IMR-90 (cell line): ENCODE results near the gene SDCCAG8. TPM values are rescaled to one million over a fixed set of nuclear protein-coding genes. Genes with fewer than 3 reads are reported as not detected.

Experiments used
- ATAC-seq: fragments of 200-7000 bp; cut with Tn5 transposase; 2 replicates; pipeline ENCODE4 v1.9.1; 2020; ENCODE audit warnings: low read depth, mild to moderate bottlenecking, moderate library complexity
- BruUV-seq: library from RNA; stranded (reverse); fragments of 400-500 nt; replicated peaks from 2 replicates; lab custom pipeline; 2021; lab: Mats Ljungman, UMichigan
- CTCF ChIA-PET: fragments of 300-600 bp; formaldehyde crosslinking; extraction: SDS; loops from one replicate; lab custom pipeline; 2021; ENCODE audit warnings: antibody characterized with exemption; lab: Yijun Ruan, JAX
- POLR2A ChIA-PET: fragments of 300-600 bp; sonication (Branson Sonifier 250); formaldehyde crosslinking; loops from one replicate; lab custom pipeline; 2022; ENCODE audit warnings: antibody characterized with exemption; ENCODE audit not compliant: unreplicated experiment; lab: Charles Lee
- DNase-seq: peaks from one replicate; pipeline ENCODE4 v3.0.0; 2013
- H2AFZ ChIP-seq: replicated peaks from 2 replicates; pipeline ENCODE3; 2013; ENCODE audit warnings: low read length, mild to moderate bottlenecking; ENCODE audit not compliant: poor library complexity
- H2AK5ac ChIP-seq: 2 replicates; pipeline ENCODE4 v1.6.1; 2013; ENCODE audit warnings: low read depth, low read length, inconsistent platforms
- H2AK9ac ChIP-seq: replicated peaks from 2 replicates; pipeline ENCODE3; 2013; ENCODE audit warnings: mild to moderate bottlenecking, low read depth, low read length, moderate library complexity; ENCODE audit not compliant: poor library complexity
- H2BK120ac ChIP-seq: 2 replicates; pipeline ENCODE4 v1.6.1; 2013; ENCODE audit warnings: low read depth, low read length, inconsistent platforms
- H2BK15ac ChIP-seq: 3 replicates; pipeline ENCODE4 v1.6.1; 2013; ENCODE audit warnings: low read depth, low read length, inconsistent platforms
- H2BK20ac ChIP-seq: 2 replicates; pipeline ENCODE4 v1.6.1; 2013; ENCODE audit warnings: low read depth, mild to moderate bottlenecking, inconsistent platforms, low read length, moderate library complexity
- H2BK5ac ChIP-seq: 2 replicates; pipeline ENCODE4 v1.6.1; 2013; ENCODE audit warnings: mild to moderate bottlenecking, low read depth, low read length, inconsistent platforms; ENCODE audit not compliant: poor library complexity, severe bottlenecking
- H3K14ac ChIP-seq: replicated peaks from 2 replicates; pipeline ENCODE4 v1.6.1; 2013; ENCODE audit warnings: low read depth, low read length, inconsistent platforms
- H3K18ac ChIP-seq: 2 replicates; pipeline ENCODE4 v1.6.1; 2013; ENCODE audit warnings: low read depth, low read length, control low read depth
- H3K23ac ChIP-seq: 2 replicates; pipeline ENCODE4 v1.6.1; 2013; ENCODE audit warnings: low read depth, low read length, inconsistent platforms
- H3K27ac ChIP-seq: 2 replicates; pipeline ENCODE4 v1.5.1; 2013; ENCODE audit warnings: mild to moderate bottlenecking, control low read depth, low read length; ENCODE audit not compliant: insufficient read depth
- H3K27me3 ChIP-seq: 2 replicates; pipeline ENCODE4 v1.6.1; 2013; ENCODE audit warnings: low read length; ENCODE audit not compliant: control insufficient read depth, insufficient read depth
- H3K36me3 ChIP-seq: 2 replicates; pipeline ENCODE4 v1.6.1; 2013; ENCODE audit warnings: low read length, mixed read lengths; ENCODE audit not compliant: control insufficient read depth, insufficient read depth
- H3K4ac ChIP-seq: 2 replicates; pipeline ENCODE4 v1.6.1; 2013; ENCODE audit warnings: low read depth, low read length, inconsistent platforms
- H3K4me1 ChIP-seq: 2 replicates; pipeline ENCODE4 v1.6.1; 2013; ENCODE audit warnings: low read length, mixed read lengths; ENCODE audit not compliant: control insufficient read depth, insufficient read depth
- H3K4me2 ChIP-seq: 2 replicates; pipeline ENCODE4 v1.6.1; 2013; ENCODE audit warnings: low read depth, mild to moderate bottlenecking, control low read depth, low read length, moderate library complexity
- H3K4me3 ChIP-seq: 2 replicates; pipeline ENCODE4 v1.5.1; 2013; ENCODE audit warnings: low read depth, mild to moderate bottlenecking, control low read depth, low read length, moderate library complexity; ENCODE audit not compliant: insufficient read depth
- H3K56ac ChIP-seq: 2 replicates; pipeline ENCODE4 v1.6.1; 2013; ENCODE audit warnings: low read length, inconsistent platforms; ENCODE audit not compliant: insufficient read depth; ENCODE audit errors: extremely low read depth
- H3K79me1 ChIP-seq, 2 experiments: 2 replicates each; pipeline ENCODE4 v1.6.1; 2013; ENCODE audit warnings: low read length in 2 of 2, inconsistent platforms in 1 of 2, low read depth in 1 of 2
- H3K9ac ChIP-seq: 2 replicates; pipeline ENCODE4 v1.6.1; 2013; ENCODE audit warnings: low read depth, low read length, control low read depth
- H3K9me1 ChIP-seq: 2 replicates; pipeline ENCODE4 v1.6.1; 2013; ENCODE audit warnings: low read length, inconsistent platforms; ENCODE audit not compliant: insufficient read depth
- H3K9me3 ChIP-seq: 2 replicates; pipeline ENCODE4 v1.6.1; 2013; ENCODE audit warnings: low read length; ENCODE audit not compliant: control insufficient read depth, insufficient read depth
- H4K20me1 ChIP-seq: 2 replicates; pipeline ENCODE4 v1.6.1; 2013; ENCODE audit warnings: low read length, inconsistent platforms; ENCODE audit not compliant: insufficient read depth
- H4K5ac ChIP-seq: 2 replicates; pipeline ENCODE4 v1.6.1; 2013; ENCODE audit warnings: mild to moderate bottlenecking, low read depth, low read length, control low read depth
- H4K8ac ChIP-seq, 2 experiments: 2 replicates each; pipeline ENCODE4 v1.6.1; 2013; ENCODE audit warnings: low read depth in 2 of 2, low read length in 2 of 2, control low read depth in 1 of 2, inconsistent platforms in 1 of 2
- H4K91ac ChIP-seq: 2 replicates; pipeline ENCODE4 v1.6.1; 2013; ENCODE audit warnings: low read depth, low read length, inconsistent platforms; ENCODE audit not compliant: insufficient read depth
- MAFK ChIP-seq: IDR thresholded peaks from 2 replicates; pipeline ENCODE4 v1.6.1; 2012; ENCODE audit warnings: low read depth, low read length, improper control_type of control experiment
- NFE2L2 ChIP-seq: fragments of 150-350 bp; IDR thresholded peaks from 2 replicates; pipeline ENCODE4 v1.6.1; 2016; ENCODE audit warnings: low read depth, mild to moderate bottlenecking, low read length
- RCOR1 ChIP-seq: IDR thresholded peaks from 2 replicates; pipeline ENCODE4 v1.6.1; 2012; ENCODE audit warnings: mild to moderate bottlenecking, low read length, improper control_type of control experiment; ENCODE audit not compliant: insufficient replicate concordance
- WGBS, 2 experiments: methylation state at CpG; one replicate each; pipeline versions ENCODE4 v1.1.5 to v1.1.7; 2013; ENCODE audit warnings: missing lambda C conversion rate in 2 of 2; ENCODE audit not compliant: insufficient read length in 1 of 2; ENCODE audit errors: extremely low coverage in 2 of 2; 5-methylcytosine and 5-hydroxymethylcytosine counted together
- dilution Hi-C: fragments of 300-500 bp; cut with HindIII; formaldehyde crosslinking; loops from one replicate; pipeline ENCODE4 v1.14.3; 2018; ENCODE audit warnings: low sequenced_read_pairs; ENCODE audit not compliant: unreplicated experiment
- in situ Hi-C: fragments of 300-500 bp; cut with MboI; formaldehyde crosslinking; loops from 3 replicates; pipeline ENCODE4 v1.14.3; 2019; ENCODE audit warnings: low sequenced_read_pairs, inconsistent platforms, mixed read lengths
- intact Hi-C: fragments of 100-400 bp; cut with micrococcal nuclease; formaldehyde crosslinking; loops from 2 replicates; pipeline ENCODE4 v1.10.0; 2022
- polyA plus RNA-seq, 3 experiments: library from polyadenylated mRNA; depleted of rRNA; stranded (reverse); fragments of >200 nt; gene quantifications; 2 replicates each; pipeline ENCODE4 v1.2.3, GENCODE V29; 2012; ENCODE audit warnings: low replicate concordance in 1 of 3
- total RNA-seq: library from RNA; depleted of rRNA; stranded (reverse); fragments of >200 nt; gene quantifications from 2 replicates; pipeline ENCODE4 v1.2.3, GENCODE V29; 2012
- TF ChIP-seq, protein P1 (sequence below): fragments of 150-350 bp; IDR thresholded peaks from 2 replicates; pipeline ENCODE4 v1.6.1; 2016; ENCODE audit warnings: low read depth, mild to moderate bottlenecking, low read length, moderate library complexity, borderline replicate concordance
- TF ChIP-seq, protein P2 (sequence below): fragments of 150-350 bp; IDR thresholded peaks from 2 replicates; pipeline ENCODE4 v1.6.1; 2017; ENCODE audit warnings: mild to moderate bottlenecking, antibody characterized with exemption, low read length, low read depth
- TF ChIP-seq, protein P3 (sequence below): conservative IDR thresholded peaks from 2 replicates; pipeline ENCODE4 v1.5.1; 2012; ENCODE audit warnings: mild to moderate bottlenecking, low read depth, low read length, improper control_type of control experiment

Gene SDCCAG8
- total and polyA plus RNA-seq, 2 of the 4 experiments (the other 2 are of a cell fraction), result 25.2 to 46.8 TPM

DNA sequence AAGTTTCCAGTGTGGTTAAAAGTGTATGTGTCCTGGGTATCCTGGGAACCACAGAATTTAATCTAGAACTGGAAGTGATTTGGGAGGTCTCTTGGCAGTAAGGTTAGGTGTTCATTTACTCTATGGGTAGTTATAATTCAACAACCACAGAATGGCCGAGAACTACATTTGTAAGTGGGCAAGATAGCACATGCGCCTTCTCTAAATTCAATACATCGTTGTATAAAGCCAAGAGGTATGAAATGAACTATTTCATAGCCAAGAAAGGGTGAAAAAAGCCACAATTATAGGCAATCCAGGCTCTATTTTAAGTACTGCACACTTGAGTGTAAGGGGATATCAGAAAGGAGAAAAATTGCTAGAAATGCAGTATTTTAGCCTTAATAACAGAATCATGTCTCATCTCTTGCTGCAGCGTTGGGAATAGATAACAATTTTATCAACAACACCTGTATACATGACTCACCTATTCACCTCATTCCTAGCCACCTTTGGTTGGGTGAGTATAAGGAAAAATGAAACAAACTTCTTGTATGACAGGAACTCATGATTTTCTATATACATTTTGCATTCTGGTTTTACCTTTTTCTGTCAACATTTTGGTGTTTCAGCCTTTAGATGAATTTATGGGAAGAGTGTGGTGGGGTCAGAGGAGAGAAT, 4.5 kb downstream of the SDCCAG8 start:
- no peak overlapping the region; the same call in 1 of the 2 replicates for H2BK120ac ChIP-seq
- H2BK15ac ChIP-seq, result no peak overlapping the region
- H3K56ac ChIP-seq, result no peak overlapping the region
- H3K23ac ChIP-seq, result peak overlapping the region; percentile 83
- ATAC-seq, result no peak
- H3K14ac ChIP-seq, result no peak overlapping the region
- no peak overlapping the region for H2AK9ac ChIP-seq
- no peaks in the 10 kb centered on the region for H3K9me1 ChIP-seq
- no peak overlapping the region for H2AFZ ChIP-seq
- no peak overlapping the region for H3K4ac ChIP-seq
- no peak overlapping the region for H2BK20ac ChIP-seq
- H4K91ac ChIP-seq, result no peak overlapping the region
- dilution Hi-C loops (no loop called here), intact Hi-C loops (no loop called here), in situ Hi-C loops (no loop called here)
- no peaks in the 10 kb centered on the region for H3K27me3 ChIP-seq
- no peak overlapping the region for H3K4me2 ChIP-seq
- no peaks in the 10 kb centered on the region for H3K9me3 ChIP-seq
- H3K4me3 ChIP-seq, result no peak overlapping the region
- H4K5ac ChIP-seq, result no peak overlapping the region
- ChIA-PET POLR2A (no interaction called here), CTCF (no interaction called here)
- H2AK5ac ChIP-seq, result peak overlapping the region; percentile 54; the same call in 1 of the 2 replicates
- no CpG with 5 or more reads among the region's 4 CpGs for WGBS, 2 experiments
- peak overlapping the region; percentile 38 for H2BK5ac ChIP-seq
- H4K8ac ChIP-seq, result 0 out of 4 replicates have a peak overlapping the region, but pooled peaks of 1 of the 2 experiments have one; percentile 24
- H3K4me1 ChIP-seq, result peaks cover 5% of the 10 kb centered on the region
- BruUV-seq, result no TSS peak
- no peak for TF ChIP-seq RCOR1
- TF ChIP-seq, protein P1, sequence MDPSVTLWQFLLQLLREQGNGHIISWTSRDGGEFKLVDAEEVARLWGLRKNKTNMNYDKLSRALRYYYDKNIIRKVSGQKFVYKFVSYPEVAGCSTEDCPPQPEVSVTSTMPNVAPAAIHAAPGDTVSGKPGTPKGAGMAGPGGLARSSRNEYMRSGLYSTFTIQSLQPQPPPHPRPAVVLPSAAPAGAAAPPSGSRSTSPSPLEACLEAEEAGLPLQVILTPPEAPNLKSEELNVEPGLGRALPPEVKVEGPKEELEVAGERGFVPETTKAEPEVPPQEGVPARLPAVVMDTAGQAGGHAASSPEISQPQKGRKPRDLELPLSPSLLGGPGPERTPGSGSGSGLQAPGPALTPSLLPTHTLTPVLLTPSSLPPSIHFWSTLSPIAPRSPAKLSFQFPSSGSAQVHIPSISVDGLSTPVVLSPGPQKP, result no peak
- no peak for TF ChIP-seq MAFK
- TF ChIP-seq, protein P2, sequence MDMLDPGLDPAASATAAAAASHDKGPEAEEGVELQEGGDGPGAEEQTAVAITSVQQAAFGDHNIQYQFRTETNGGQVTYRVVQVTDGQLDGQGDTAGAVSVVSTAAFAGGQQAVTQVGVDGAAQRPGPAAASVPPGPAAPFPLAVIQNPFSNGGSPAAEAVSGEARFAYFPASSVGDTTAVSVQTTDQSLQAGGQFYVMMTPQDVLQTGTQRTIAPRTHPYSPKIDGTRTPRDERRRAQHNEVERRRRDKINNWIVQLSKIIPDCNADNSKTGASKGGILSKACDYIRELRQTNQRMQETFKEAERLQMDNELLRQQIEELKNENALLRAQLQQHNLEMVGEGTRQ, result no peak
- TF ChIP-seq, protein P3, sequence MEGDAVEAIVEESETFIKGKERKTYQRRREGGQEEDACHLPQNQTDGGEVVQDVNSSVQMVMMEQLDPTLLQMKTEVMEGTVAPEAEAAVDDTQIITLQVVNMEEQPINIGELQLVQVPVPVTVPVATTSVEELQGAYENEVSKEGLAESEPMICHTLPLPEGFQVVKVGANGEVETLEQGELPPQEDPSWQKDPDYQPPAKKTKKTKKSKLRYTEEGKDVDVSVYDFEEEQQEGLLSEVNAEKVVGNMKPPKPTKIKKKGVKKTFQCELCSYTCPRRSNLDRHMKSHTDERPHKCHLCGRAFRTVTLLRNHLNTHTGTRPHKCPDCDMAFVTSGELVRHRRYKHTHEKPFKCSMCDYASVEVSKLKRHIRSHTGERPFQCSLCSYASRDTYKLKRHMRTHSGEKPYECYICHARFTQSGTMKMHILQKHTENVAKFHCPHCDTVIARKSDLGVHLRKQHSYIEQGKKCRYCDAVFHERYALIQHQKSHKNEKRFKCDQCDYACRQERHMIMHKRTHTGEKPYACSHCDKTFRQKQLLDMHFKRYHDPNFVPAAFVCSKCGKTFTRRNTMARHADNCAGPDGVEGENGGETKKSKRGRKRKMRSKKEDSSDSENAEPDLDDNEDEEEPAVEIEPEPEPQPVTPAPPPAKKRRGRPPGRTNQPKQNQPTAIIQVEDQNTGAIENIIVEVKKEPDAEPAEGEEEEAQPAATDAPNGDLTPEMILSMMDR, result no peak
- no peak for TF ChIP-seq NFE2L2
- peaks cover 23 to 34% of the 10 kb centered on the region in 2 experiments for H3K79me1 ChIP-seq
- H4K20me1 ChIP-seq, result no peaks in the 10 kb centered on the region
- H3K9ac ChIP-seq, result no peak overlapping the region
- no peak overlapping the region for H3K18ac ChIP-seq
- H3K36me3 ChIP-seq, result no peaks in the 10 kb centered on the region
- DNase-seq, result no peak
- H3K27ac ChIP-seq, result no peak overlapping the region
